ENCODE measurements around the gene CDH23.
"Not testable (repeated sequence)": the region's sequence is repeated elsewhere in the genome, so short reads cannot be mapped to it uniquely, and the experiment has no call there.

The CDH23 gene

GRCh38 chr10:71354776-71355175 lies 41.9 kb upstream of the CDH23 start:
- H3K27ac ChIP-seq: no peak overlapping the region
- TF ChIP-seq ZFX (IDR thresholded peaks at IDR 0.05; ENCODE audit: borderline replicate concordance): no peak
- TF ChIP-seq CTCF (IDR thresholded peaks at IDR 0.05): no peak

GRCh38 chr10:71355886-71356285 lies 40.8 kb upstream of the CDH23 start:
- TF ChIP-seq ZFX (IDR thresholded peaks at IDR 0.05; ENCODE audit: borderline replicate concordance) (no peak), CTCF (IDR thresholded peaks at IDR 0.05) (no peak)
- H3K27ac ChIP-seq: no peak overlapping the region

DNA sequence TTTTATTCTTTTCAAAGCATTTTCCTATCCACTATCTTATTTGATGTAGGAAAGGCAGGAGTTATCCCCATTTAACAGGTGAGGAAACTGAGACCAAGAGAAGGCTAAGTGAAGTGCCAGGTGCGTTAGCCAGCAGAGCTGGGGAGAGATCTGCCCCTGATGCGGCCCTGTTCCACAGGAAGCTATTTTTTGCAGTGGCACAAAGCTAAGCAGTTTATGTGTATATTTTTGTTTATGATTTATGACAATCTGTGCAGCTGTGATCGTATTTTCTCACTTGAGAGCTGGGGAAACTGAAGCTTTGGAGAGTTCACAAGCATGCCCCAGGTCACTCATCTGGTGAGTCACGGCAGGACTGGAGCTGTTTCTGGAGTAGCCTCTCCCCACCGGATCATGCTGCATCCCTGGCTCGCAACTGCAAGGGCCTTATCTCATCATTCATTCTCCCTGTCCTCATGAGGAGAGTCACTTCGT lies 38.9 kb upstream of the CDH23 start:
- no peak for TF ChIP-seq ZFX (IDR thresholded peaks at IDR 0.05; ENCODE audit: borderline replicate concordance)
- TF ChIP-seq CTCF (IDR thresholded peaks at IDR 0.05): no peak
- H3K27ac ChIP-seq: no peak overlapping the region

GRCh38 chr10:71358277-71358676 lies 38.4 kb upstream of the CDH23 start:
- H3K27ac ChIP-seq: no peak overlapping the region
- TF ChIP-seq CTCF (IDR thresholded peaks at IDR 0.05): no peak
- no peak for TF ChIP-seq ZFX (IDR thresholded peaks at IDR 0.05; ENCODE audit: borderline replicate concordance)

DNA sequence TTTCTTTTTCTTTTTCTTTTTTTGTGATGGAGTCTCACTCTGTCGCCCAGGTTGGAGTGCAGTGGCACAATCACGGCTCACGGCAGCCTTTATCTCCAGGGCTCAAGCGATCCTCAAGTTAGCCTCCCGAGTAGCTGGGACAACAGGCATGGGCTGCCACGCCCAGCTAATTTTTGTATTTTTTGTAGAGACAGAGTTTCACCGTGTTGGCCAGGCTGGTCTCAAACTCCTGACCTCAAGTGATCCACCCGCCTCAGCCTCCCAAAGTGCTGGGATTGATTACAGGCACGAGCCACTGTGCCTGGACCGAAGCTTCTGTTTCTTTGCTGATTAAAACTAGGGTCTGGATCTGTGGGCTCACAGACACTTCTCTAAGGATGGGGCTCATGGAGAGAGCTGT lies 37.8 kb upstream of the CDH23 start:
- not testable (repeated sequence) for H3K27ac ChIP-seq

- TF ChIP-seq ZFX (IDR thresholded peaks at IDR 0.05; ENCODE audit: borderline replicate concordance) (no peak), CTCF (IDR thresholded peaks at IDR 0.05) (no peak)
- no peak overlapping the region for H3K27ac ChIP-seq
Measured at GRCh38 chr10:71359364-71360046, 37.2 kb upstream of the CDH23 start.

DNA sequence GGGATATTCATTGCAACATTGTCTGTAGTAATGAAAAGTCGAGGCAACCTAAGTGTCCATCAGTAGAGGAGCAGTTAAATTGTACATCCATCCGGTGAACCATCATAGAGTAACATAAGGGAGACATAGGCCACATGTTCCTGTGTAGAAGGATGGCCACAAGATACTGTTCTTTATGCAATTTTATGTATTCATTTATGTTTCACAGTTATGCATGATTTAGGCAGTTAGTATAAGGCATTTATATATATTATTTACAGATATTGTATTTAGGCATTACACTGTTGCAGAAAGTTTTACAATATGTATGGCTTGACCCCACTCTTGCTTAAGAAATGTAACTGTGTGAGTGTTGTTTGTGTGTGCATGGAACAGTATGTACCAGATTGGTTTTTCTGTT lies 36.0 kb upstream of the CDH23 start:
- no peak for TF ChIP-seq ZFX (IDR thresholded peaks at IDR 0.05; ENCODE audit: borderline replicate concordance)
- TF ChIP-seq CTCF (IDR thresholded peaks at IDR 0.05): no peak
- no peak overlapping the region for H3K27ac ChIP-seq

- no peak overlapping the region for H3K27ac ChIP-seq
- no peak for TF ChIP-seq ZFX (IDR thresholded peaks at IDR 0.05; ENCODE audit: borderline replicate concordance)
- no peak for TF ChIP-seq CTCF (IDR thresholded peaks at IDR 0.05)
Measured at GRCh38 chr10:71361581-71361980, 35.1 kb upstream of the CDH23 start.

All from 22Rv1 (cell line).